Measurements from ENCODE around the gene TCAF2. TPM values are rescaled to one million over a fixed set of nuclear protein-coding genes. Genes with fewer than 3 reads are reported as not detected.
"Not testable (repeated sequence)": the region's sequence is repeated elsewhere in the genome, so short reads cannot be mapped to it uniquely, and the experiment has no call there.

TCAF2 gene
- total RNA-seq, 1 donor from 2014 or later, result 0.54 TPM

DNA sequence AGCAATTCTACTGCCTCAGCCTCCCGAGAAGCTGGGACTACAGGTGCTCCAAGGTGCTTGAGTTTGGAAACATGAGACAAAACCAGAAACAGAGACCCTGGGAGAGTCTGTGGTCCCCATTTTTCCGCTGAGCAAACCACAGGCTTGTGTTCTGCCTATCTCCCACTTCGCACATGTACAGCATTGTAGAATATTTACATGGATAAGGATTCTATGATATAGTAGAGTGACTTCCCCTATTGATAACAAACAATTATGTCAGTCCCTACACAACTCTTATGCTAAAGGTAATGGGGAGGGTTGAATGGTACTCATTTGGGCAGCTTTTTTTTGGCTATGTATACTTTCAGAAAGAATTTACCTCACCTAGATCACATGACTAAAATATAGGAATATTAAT, 29.1 kb downstream of the TCAF2 start:
- intact Hi-C loops (cut with DNase I); DNase-seq (ENCODE audit: low spot score): not testable (repeated sequence)

DNA sequence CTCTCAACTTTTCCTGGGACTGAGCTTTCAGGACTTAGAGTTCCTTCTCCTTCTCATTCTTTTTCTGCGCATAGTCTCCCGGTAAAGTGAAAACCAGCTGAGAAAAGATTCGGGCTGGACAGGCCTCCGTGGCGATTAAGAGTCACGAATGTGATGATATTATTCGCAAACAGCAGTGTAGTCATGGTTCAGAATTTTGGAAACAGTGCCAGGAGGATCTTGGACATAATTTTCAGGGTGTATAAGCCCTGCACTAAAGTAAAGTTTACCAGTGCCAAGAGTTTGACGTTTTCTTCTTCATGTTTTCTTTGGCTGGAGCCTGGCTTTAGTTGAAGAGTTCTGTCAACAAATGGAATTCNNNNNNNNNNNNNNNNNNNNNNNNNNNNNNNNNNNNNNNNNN, 29.7 kb downstream of the TCAF2 start:
- intact Hi-C loops (cut with DNase I); DNase-seq (ENCODE audit: low spot score): not testable (repeated sequence)

Other genes starting within 250 kb of the TCAF2 start
- gene ZYX, start 239.6 kb upstream of the TCAF2 start, total RNA-seq, result 126 TPM
- not detected for gene EPHA1, start 212.1 kb upstream of the TCAF2 start, total RNA-seq
- gene TAS2R60, start 177.5 kb upstream of the TCAF2 start, total RNA-seq, result not detected
- gene TAS2R41, start 143.1 kb upstream of the TCAF2 start, total RNA-seq, result not detected
- gene CTAGE15, start 49.2 kb upstream of the TCAF2 start, total RNA-seq, result not detected
- gene CTAGE6, start 136.7 kb downstream of the TCAF2 start, total RNA-seq, result not detected